ENCODE results near the gene ARR3.
"Not testable (repeated sequence)": the region's sequence is repeated elsewhere in the genome, so short reads cannot be mapped to it uniquely, and the experiment has no call there.

The ARR3 gene

GRCh38 chrX:70293621-70294020 lies 25.5 kb downstream of the ARR3 start:
- TF ChIP-seq, protein P1, sequence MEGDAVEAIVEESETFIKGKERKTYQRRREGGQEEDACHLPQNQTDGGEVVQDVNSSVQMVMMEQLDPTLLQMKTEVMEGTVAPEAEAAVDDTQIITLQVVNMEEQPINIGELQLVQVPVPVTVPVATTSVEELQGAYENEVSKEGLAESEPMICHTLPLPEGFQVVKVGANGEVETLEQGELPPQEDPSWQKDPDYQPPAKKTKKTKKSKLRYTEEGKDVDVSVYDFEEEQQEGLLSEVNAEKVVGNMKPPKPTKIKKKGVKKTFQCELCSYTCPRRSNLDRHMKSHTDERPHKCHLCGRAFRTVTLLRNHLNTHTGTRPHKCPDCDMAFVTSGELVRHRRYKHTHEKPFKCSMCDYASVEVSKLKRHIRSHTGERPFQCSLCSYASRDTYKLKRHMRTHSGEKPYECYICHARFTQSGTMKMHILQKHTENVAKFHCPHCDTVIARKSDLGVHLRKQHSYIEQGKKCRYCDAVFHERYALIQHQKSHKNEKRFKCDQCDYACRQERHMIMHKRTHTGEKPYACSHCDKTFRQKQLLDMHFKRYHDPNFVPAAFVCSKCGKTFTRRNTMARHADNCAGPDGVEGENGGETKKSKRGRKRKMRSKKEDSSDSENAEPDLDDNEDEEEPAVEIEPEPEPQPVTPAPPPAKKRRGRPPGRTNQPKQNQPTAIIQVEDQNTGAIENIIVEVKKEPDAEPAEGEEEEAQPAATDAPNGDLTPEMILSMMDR (IDR thresholded peaks at IDR 0.05; ENCODE audit: insufficient read depth, low read length, poor library complexity, severe bottlenecking): no peak
- H3K27me3 ChIP-seq (replicated peaks; ENCODE audit: control insufficient read depth, insufficient read depth, low read length): no peaks in the 10 kb centered on the region
- no peaks in the 10 kb centered on the region; the same call in 1 of the 2 replicates for H3K36me3 ChIP-seq (ENCODE audit: control insufficient read depth, insufficient read depth, low read length)
- no peak for DNase-seq (ENCODE audit: extremely low read depth, insufficient read length)
- H3K4me3 ChIP-seq (replicated peaks; ENCODE audit: low read depth, low read length): no peak overlapping the region

GRCh38 chrX:70301716-70302115 lies 33.6 kb downstream of the ARR3 start:
- no peaks in the 10 kb centered on the region for H3K27me3 ChIP-seq (replicated peaks; ENCODE audit: control insufficient read depth, insufficient read depth, low read length)
- H3K36me3 ChIP-seq (ENCODE audit: control insufficient read depth, insufficient read depth, low read length): no peaks in the 10 kb centered on the region; the same call in 1 of the 2 replicates
- H3K4me3 ChIP-seq (replicated peaks; ENCODE audit: low read depth, low read length): no peak overlapping the region

GRCh38 chrX:70313503-70313902 lies 45.4 kb downstream of the ARR3 start:
- DNase-seq (ENCODE audit: extremely low read depth, insufficient read length): no peak
- Histone ChIP-seq H3K4me3 (replicated peaks; ENCODE audit: low read depth, low read length) (no peak overlapping the region), H3K27me3 (replicated peaks; ENCODE audit: control insufficient read depth, insufficient read depth, low read length) (no peaks in the 10 kb centered on the region), H3K36me3 (ENCODE audit: control insufficient read depth, insufficient read depth, low read length) (no peaks in the 10 kb centered on the region)
- TF ChIP-seq, protein P1 (IDR thresholded peaks at IDR 0.05; ENCODE audit: insufficient read depth, low read length, poor library complexity, severe bottlenecking): no peak

More at GRCh38 chrX:70301716-70302115, 33.6 kb downstream of the ARR3 start:
- TF ChIP-seq, protein P1 (IDR thresholded peaks at IDR 0.05; ENCODE audit: insufficient read depth, low read length, poor library complexity, severe bottlenecking): no peak
- DNase-seq (ENCODE audit: extremely low read depth, insufficient read length): no peak

- Histone ChIP-seq H3K27me3 (replicated peaks; ENCODE audit: control insufficient read depth, insufficient read depth, low read length) (no peaks in the 10 kb centered on the region), H3K36me3 (ENCODE audit: control insufficient read depth, insufficient read depth, low read length) (no peaks in the 10 kb centered on the region), H3K4me3 (replicated peaks; ENCODE audit: low read depth, low read length) (no peak overlapping the region)
- TF ChIP-seq, protein P1 (IDR thresholded peaks at IDR 0.05; ENCODE audit: insufficient read depth, low read length, poor library complexity, severe bottlenecking): no peak
- no peak for DNase-seq (ENCODE audit: extremely low read depth, insufficient read length)
These were observed 54.6 kb downstream of the ARR3 start for GRCh38 chrX:70322784-70323183.

DNA sequence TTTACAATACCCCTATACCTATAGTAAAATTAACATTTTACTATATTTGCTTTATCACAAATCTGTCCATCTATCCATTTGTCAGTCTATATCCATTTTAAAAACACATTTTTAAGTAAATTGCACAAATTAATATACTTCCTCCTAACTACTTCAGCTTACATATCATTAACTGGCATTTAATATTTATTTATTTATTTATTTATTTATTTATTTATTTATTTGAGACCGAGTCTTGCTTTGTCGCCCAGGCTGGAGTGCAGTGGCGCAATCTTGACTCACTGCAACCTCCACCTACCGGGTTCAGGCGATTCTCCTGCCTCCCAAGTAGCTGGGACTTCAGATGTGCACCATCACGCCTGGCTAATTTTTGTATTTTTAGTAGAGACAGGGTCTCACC lies 55.5 kb downstream of the ARR3 start:
- DNase-seq (ENCODE audit: extremely low read depth, insufficient read length); H3K36me3 ChIP-seq (ENCODE audit: control insufficient read depth, insufficient read depth, low read length); H3K27me3 ChIP-seq (replicated peaks; ENCODE audit: control insufficient read depth, insufficient read depth, low read length); H3K4me3 ChIP-seq (replicated peaks; ENCODE audit: low read depth, low read length): not testable (repeated sequence)

DNA sequence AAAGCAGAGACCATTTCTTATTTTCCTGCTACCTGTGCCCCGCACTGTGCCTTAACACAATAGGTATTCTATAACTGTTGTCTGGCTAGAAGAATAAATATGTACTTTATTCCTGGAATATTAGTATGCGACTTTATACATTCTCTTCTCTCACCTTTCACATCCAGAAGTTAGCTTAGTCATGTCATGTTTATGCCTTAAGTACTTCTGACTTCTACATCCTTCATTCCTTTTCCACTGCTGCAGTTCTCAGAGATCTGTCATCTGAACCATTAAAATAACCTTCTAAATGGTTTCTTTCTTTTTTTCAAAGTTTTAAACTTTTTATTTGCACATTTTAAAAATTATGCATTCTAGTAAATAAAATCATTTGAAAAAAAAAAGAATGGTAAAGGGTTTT lies 56.2 kb downstream of the ARR3 start:
- Histone ChIP-seq H3K36me3 (ENCODE audit: control insufficient read depth, insufficient read depth, low read length) (no peaks in the 10 kb centered on the region), H3K4me3 (replicated peaks; ENCODE audit: low read depth, low read length) (no peak overlapping the region), H3K27me3 (replicated peaks; ENCODE audit: control insufficient read depth, insufficient read depth, low read length) (no peaks in the 10 kb centered on the region)
- no peak for DNase-seq (ENCODE audit: extremely low read depth, insufficient read length)
- TF ChIP-seq, protein P1 (IDR thresholded peaks at IDR 0.05; ENCODE audit: insufficient read depth, low read length, poor library complexity, severe bottlenecking): no peak
